ENCODE measurements around the gene RABGAP1L. TPM values are rescaled to one million over a fixed set of nuclear protein-coding genes. Genes with fewer than 3 reads are reported as not detected.

RABGAP1L gene
- total and polyA plus RNA-seq, 2 of the 4 experiments (the other 2 are of a cell fraction): 7.9 to 26.7 TPM

DNA sequence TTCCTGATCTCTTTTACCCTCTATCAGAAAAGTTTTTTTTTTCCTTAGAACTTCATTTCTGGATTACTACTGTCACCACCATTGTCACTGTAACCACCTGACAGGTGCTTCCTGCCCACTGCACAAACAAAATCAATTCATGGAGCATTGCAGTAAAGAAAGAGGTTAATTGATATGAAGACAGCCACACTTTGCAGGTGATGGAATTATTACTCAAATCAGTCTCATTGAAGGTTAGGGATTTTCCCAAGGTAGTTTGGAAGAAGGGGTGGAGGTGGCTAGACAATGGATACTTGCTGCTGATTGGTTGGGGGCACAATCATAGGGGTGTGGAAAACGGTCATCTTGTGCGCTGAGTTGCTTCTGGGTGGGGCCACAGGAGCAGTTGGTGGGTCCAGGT lies 609.6 kb downstream of the RABGAP1L start:
- no peak overlapping the region for H4K91ac ChIP-seq (ENCODE audit: insufficient read depth, low read depth, low read length)
- ATAC-seq (ENCODE audit: low read depth) (no peak), DNase-seq (no peak)
- H2AK5ac ChIP-seq (ENCODE audit: low read depth, low read length): no peak overlapping the region
- H3K14ac ChIP-seq (replicated peaks; ENCODE audit: low read depth, low read length): no peak overlapping the region
- H2AFZ ChIP-seq (replicated peaks; ENCODE audit: low read length, poor library complexity): no peak overlapping the region
- no peak overlapping the region for H2BK5ac ChIP-seq (ENCODE audit: low read depth, low read length, poor library complexity, severe bottlenecking)
- no peak overlapping the region for H2BK120ac ChIP-seq (ENCODE audit: low read depth, low read length)
- H3K4me1 ChIP-seq (ENCODE audit: control insufficient read depth, insufficient read depth, low read length): no peaks in the 10 kb centered on the region
- no peaks in the 10 kb centered on the region for H3K79me1 ChIP-seq (ENCODE audit: low read depth in 1 of 2, low read length in 2 of 2)
- no peak overlapping the region for H2BK15ac ChIP-seq (ENCODE audit: low read depth, low read length)
- intact Hi-C loops (cut with micrococcal nuclease) (no loop called here), dilution Hi-C loops (cut with HindIII; ENCODE audit: low sequenced_read_pairs, unreplicated experiment) (no loop called here), in situ Hi-C loops (cut with MboI; ENCODE audit: low sequenced_read_pairs) (no loop called here)
- CTCF ChIA-PET: no interaction called here
- BruUV-seq (replicated peaks): no TSS peak
- no peak for TF ChIP-seq RFX5 (IDR thresholded peaks at IDR 0.05; ENCODE audit: low read depth, low read length)
- no peak for TF ChIP-seq FOS (IDR thresholded peaks at IDR 0.05; ENCODE audit: low read depth, low read length)
- no peak for TF ChIP-seq MAFK (IDR thresholded peaks at IDR 0.05; ENCODE audit: low read depth, low read length)
- no peak for TF ChIP-seq CEBPB (IDR thresholded peaks at IDR 0.05; ENCODE audit: low read depth, low read length)
- no peak for TF ChIP-seq CHD1 (IDR thresholded peaks at IDR 0.05; ENCODE audit: low read depth, low read length)
- TF ChIP-seq RAD21 (IDR thresholded peaks at IDR 0.05; ENCODE audit: low read length): no peak
- TF ChIP-seq ELK1 (IDR thresholded peaks at IDR 0.05; ENCODE audit: borderline replicate concordance, low read depth, low read length): no peak
- no peak for TF ChIP-seq BHLHE40 (IDR thresholded peaks at IDR 0.05; ENCODE audit: low read depth, low read length)
- TF ChIP-seq POLR2A (IDR thresholded peaks at IDR 0.05; ENCODE audit: low read depth, low read length): no peak
- no peak overlapping the region for H3K4me3 ChIP-seq (ENCODE audit: insufficient read depth, low read depth, low read length)
- H3K23ac ChIP-seq (ENCODE audit: low read depth, low read length): no peak overlapping the region
- no peak overlapping the region for H3K18ac ChIP-seq (ENCODE audit: low read depth, low read length)
- H4K5ac ChIP-seq (ENCODE audit: low read depth, low read length): no peak overlapping the region
- no CpG with 5 or more reads among the region's 2 CpGs for WGBS, 2 experiments (ENCODE audit: extremely low coverage in 2 of 2, insufficient read length in 1 of 2)
- H4K20me1 ChIP-seq (ENCODE audit: insufficient read depth, low read length): no peaks in the 10 kb centered on the region
- H3K9me1 ChIP-seq (ENCODE audit: insufficient read depth, low read length): no peaks in the 10 kb centered on the region
- H3K4me2 ChIP-seq (ENCODE audit: low read depth, low read length): no peak overlapping the region
- POLR2A ChIA-PET (ENCODE audit: unreplicated experiment): no interaction called here
- no peak overlapping the region for H3K56ac ChIP-seq (ENCODE audit: extremely low read depth, insufficient read depth, low read length)
- H3K27ac ChIP-seq (ENCODE audit: insufficient read depth, low read length): no peak overlapping the region
- H3K4ac ChIP-seq (ENCODE audit: low read depth, low read length): no peak overlapping the region
- no peak overlapping the region for H2AK9ac ChIP-seq (replicated peaks; ENCODE audit: low read depth, low read length, poor library complexity)
- H3K36me3 ChIP-seq (ENCODE audit: control insufficient read depth, insufficient read depth, low read length): no peaks in the 10 kb centered on the region
- H3K27me3 ChIP-seq (ENCODE audit: control insufficient read depth, insufficient read depth, low read length): no peaks in the 10 kb centered on the region
- H4K8ac ChIP-seq (ENCODE audit: low read depth in 2 of 2, low read length in 2 of 2): no peak overlapping the region
- H2BK20ac ChIP-seq (ENCODE audit: low read depth, low read length): no peak overlapping the region
- H3K9ac ChIP-seq (ENCODE audit: low read depth, low read length): no peak overlapping the region
- no peaks in the 10 kb centered on the region for H3K9me3 ChIP-seq (ENCODE audit: control insufficient read depth, insufficient read depth, low read length)
